GM13977 (cell line): ENCODE measurements around the gene NEK6.
"Not testable (repeated sequence)": the region's sequence is repeated elsewhere in the genome, so short reads cannot be mapped to it uniquely, and the experiment has no call there.

Experiments used
- DNase-seq: peaks from one replicate; pipeline ENCODE4 v3.0.0; 2012; ENCODE audit warnings: low spot score
- in situ Hi-C: fragments of 300-500 bp; cut with MboI; formaldehyde crosslinking; loops from one replicate; pipeline ENCODE4 v1.12.0; 2022; ENCODE audit warnings: low sequenced_read_pairs, low pct_unique_long_range_greater_than_20kb, mixed read lengths, inconsistent platforms; ENCODE audit not compliant: unreplicated experiment
- TF ChIP-seq, protein P1 (sequence below): IDR thresholded peaks from 2 replicates; pipeline ENCODE4 v1.5.1; 2012; ENCODE audit warnings: mild to moderate bottlenecking, control low read depth; ENCODE audit not compliant: insufficient read depth; ENCODE audit errors: extremely low read depth, missing control alignments

NEK6 gene

DNA sequence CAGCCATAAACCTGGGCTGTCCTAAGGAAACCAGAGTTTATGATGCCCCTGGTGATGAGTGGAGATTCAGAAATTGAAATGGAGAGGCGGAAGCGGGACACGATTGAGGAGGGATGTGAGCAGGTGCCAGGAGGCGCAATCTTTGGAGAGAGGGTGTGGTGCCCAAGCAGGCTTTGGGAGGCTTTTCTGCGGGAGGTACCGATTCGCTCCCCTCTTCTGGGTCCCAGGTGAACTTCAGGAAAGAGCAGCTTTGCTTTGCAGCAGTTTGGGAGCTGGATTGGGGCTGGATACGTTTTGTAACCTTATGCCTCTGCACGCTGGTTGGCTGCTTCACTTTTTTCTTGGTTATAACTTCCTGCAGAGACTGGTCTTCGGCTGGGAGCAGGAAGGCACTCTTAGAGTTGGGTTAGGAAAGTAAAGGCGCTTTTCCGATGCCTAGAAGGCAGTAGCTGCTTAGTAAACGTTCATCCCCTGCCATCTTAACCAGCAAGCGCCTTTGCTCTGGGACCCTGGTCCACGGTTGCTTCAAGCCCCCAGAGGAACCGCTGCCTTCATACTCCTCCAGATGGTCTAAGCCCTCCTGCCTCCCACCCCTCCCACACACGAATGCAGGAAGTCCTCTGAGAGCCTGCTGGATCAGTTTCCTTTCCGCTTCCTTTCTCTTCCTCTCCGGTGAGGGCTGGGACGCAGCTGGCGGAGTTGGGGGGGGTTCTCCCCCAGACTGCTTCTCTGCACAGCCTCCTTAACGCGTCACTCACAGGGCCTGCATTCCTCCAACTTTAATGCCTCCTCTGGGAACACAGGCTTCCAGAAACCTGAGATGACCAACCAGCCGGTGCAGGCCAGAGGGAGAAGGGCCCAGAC lies 15.2 kb upstream of the NEK6 start:
- DNase-seq: no peak
- TF ChIP-seq, protein P1, sequence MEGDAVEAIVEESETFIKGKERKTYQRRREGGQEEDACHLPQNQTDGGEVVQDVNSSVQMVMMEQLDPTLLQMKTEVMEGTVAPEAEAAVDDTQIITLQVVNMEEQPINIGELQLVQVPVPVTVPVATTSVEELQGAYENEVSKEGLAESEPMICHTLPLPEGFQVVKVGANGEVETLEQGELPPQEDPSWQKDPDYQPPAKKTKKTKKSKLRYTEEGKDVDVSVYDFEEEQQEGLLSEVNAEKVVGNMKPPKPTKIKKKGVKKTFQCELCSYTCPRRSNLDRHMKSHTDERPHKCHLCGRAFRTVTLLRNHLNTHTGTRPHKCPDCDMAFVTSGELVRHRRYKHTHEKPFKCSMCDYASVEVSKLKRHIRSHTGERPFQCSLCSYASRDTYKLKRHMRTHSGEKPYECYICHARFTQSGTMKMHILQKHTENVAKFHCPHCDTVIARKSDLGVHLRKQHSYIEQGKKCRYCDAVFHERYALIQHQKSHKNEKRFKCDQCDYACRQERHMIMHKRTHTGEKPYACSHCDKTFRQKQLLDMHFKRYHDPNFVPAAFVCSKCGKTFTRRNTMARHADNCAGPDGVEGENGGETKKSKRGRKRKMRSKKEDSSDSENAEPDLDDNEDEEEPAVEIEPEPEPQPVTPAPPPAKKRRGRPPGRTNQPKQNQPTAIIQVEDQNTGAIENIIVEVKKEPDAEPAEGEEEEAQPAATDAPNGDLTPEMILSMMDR: no peak
- in situ Hi-C loops: no loop called here

DNA sequence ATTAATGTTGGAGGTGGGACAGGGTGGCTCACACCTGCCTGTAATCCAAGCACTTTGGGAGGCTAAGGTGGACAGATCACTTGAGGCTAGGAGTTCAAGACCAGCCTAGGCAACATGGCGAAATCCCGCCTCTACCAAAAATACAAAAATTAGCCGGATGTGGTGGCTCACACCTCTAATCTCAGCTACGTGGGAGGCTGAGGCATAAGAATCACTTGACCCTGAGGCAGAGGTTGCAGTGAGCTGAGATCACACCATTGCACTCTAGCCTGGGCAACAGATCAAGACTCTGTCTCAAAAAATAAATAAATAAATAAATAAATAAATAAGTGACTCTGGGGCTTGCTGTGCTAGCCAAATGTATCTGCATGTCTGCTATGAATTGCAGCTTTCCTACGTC lies 10.4 kb upstream of the NEK6 start:
- in situ Hi-C loops, DNase-seq: not testable (repeated sequence)

DNA sequence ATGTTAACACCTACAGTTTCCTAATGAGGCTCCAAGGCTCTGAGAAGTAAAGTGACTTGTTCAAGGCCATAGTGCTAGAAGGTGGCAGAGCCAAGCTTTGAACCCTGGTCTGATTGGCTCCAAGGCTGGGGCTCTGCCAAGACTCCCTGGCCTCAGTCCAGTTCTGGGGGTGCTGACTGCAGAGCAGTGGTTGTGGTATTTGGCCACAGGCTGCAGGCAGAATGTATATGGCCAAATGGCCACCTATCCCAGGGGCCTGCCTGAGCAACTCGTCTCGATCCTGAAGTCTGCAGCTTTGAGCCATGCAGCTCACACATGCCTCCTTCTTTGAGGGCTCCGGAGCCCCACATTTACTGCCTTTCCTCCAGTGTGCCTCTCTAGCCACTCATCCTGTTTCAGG lies 9.7 kb upstream of the NEK6 start:
- TF ChIP-seq, protein P1: no peak
- no peak for DNase-seq
- in situ Hi-C loops: no loop called here

DNA sequence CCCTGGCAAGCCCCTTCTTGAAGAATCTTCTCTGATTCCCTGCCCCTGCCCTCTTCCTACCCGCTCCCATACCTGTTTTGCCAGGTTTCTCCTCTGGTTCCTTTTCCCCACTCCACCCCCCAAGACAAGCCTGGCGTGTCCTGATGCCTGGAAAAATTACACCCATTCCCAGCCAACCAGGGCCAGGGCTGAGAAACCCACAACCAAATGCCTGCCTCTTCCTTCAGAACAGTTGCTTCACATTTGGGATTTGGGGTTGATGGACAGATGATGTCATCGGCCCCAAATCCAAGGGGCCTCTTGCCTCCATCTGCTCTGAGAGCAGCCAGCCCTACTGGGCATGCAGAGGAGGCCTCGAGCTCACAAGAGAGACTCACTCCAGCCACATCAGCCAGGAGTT lies 8.8 kb upstream of the NEK6 start:
- in situ Hi-C loops: no loop called here
- TF ChIP-seq, protein P1: no peak
- no peak for DNase-seq

DNA sequence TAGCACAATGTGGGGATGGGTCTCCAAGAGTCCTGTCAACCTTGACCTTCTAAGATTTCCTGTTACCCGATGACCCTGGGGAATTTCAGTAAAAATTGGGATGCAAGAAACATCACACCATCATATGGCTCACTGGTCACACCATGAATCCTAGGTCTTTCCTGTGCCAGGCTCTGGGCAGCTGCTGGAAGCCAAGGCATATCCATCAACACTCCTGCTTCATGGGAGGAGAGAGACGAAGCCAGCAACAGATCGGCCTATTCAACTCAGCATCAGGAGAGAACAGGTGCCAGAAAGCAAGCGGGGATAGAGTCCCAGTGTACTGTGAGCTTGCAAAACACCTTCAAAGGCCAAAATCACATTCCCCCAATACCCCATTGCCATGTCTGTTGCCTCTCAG lies 6.5 kb upstream of the NEK6 start:
- TF ChIP-seq, protein P1: no peak
- no peak for DNase-seq
- in situ Hi-C loops: no loop called here

DNA sequence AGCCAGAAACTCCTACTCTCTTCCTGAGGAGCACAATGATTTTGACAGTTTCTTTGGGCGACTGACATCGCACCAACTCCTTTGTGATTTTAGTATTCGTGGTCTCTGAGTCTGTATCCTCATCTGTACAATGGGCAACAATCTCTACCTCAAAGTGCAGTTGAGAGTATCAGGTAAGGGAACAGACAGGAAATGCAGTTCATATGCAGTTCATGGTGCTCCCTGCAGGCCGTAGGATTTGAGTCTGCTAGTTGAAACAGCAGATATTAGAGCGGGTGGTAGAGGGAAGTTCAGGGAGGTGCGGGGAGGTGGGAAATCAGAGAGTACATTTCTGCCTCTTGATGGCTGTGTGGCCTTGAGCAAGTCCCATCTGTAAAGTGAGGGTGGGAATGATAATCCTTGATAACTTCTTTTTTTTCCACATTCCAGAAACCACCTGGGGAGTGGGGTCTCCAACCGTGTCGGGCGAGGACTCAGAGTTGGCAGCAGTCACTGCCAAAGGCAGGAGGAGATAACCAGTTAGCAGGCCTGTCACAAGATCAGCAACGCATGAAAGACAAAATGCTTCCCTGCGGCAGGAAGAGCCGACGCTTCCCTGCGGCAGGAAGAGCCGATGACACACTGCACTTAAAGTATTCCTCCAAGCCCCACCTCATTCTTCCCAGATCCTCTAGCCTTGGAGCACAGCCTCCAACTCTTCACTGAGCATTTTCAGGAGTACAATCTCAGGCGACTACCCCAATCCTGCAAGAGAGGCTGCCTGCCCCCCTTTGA lies 6.0 kb upstream of the NEK6 start:
- DNase-seq: no peak
- TF ChIP-seq, protein P1: no peak
- in situ Hi-C loops: no loop called here

DNA sequence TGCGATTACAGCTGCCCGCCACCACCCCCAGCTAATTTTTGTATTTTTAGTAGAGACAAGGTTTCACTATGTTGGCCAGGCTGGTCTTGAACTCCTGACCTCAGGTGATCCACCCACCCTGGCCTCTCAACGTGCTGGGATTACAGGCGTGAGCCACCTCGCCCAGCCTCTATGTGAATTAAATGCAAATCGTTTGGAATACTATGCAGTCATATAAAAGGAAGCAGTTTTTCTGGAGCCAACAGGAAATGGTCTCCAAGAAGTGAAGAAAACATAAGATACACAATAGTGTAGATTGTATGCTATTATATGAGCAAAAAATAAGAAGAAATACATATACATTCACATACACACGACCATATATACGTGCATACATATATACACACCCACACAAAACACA lies 4.9 kb upstream of the NEK6 start:
- in situ Hi-C loops, DNase-seq: not testable (repeated sequence)
